ENCODE results near the gene MSI1. TPM values are rescaled to one million over a fixed set of nuclear protein-coding genes. Genes with fewer than 3 reads are reported as not detected.
A peak's percentile ranks its signal among the peaks of the same experiment; 100 is the strongest.

Gene MSI1
- total RNA-seq, 1 donor from 2014 or later = 127 TPM

DNA sequence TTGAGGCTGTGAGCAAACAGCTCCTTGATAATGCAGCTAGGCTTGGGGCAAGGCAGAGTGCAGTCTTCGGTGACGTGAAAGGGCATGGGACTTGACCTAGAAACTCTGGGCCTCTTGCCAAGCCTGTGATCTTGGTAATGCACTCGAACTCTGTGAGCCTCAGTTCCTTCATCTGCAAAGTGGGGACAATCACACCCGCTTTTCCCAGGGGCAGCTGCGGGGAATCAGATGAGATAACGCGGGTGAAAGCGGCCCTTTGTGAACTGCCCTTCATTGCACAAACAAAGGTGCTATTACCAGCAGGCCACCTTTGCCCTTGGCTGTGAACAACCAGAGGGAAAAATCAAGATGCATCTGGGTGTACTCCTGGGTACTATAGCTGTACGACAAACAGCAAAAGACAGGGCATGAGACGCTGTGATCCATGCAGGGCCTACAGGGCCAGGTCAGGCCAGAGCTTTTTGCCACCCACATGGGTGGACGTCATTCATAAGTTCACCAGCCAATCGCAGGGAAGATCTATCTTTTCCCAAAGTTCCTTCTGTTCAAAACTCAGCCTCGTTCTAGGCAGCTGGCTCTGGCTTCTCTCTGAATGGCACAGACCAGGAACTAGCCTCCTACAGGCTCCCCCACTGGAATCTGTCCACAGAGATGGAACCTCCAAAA is 3.2 kb downstream of the MSI1 start:
- DNase-seq (ENCODE audit: low spot score, unreplicated experiment) = no peak
- Mint-ChIP-seq H3K27me3 (peaks cover 12% of the 10 kb centered on the region), H3K4me1 (ENCODE audit: low read depth) (peaks cover 72% of the 10 kb centered on the region), H3K27ac (peak overlapping the region; percentile 97), H3K9me3 (ENCODE audit: low read depth) (no peaks in the 10 kb centered on the region), H3K4me3 (ENCODE audit: low read depth) (peak overlapping the region; percentile 88), H3K36me3 (ENCODE audit: insufficient read depth) (peaks cover 20% of the 10 kb centered on the region)
- no peak for TF ChIP-seq CTCF (IDR thresholded peaks at IDR 0.05; ENCODE audit: unreplicated experiment)

DNA sequence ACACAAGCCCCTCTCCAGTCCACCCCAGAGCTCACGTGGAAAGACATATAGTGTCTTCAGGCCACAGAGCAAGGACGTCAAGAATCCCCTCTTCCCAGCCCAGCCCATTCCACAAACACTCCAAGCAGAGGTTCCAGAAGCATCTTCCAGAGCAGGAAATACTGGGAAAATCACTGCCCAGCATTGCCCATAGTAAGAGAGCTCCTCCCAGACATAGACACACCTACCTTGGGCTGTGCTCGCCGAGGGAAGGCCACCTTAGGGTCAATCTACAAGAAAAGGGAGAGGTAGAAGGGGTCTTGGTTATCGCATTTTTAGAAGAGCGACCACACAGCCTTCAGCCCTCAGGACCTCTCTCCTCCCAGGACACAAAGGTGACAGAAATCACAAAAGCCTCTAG is 4.5 kb downstream of the MSI1 start:
- H3K27ac Mint-ChIP-seq = peak overlapping the region; percentile 98
- no peaks in the 10 kb centered on the region for H3K27me3 Mint-ChIP-seq
- DNase-seq (ENCODE audit: low spot score, unreplicated experiment) = no peak
- peak overlapping the region; percentile 5 for H3K4me3 Mint-ChIP-seq (ENCODE audit: low read depth)
- peaks cover 64% of the 10 kb centered on the region for H3K4me1 Mint-ChIP-seq (ENCODE audit: low read depth)
- H3K9me3 Mint-ChIP-seq (ENCODE audit: low read depth) = no peaks in the 10 kb centered on the region
- peaks cover 26% of the 10 kb centered on the region for H3K36me3 Mint-ChIP-seq (ENCODE audit: insufficient read depth)
- TF ChIP-seq CTCF (IDR thresholded peaks at IDR 0.05; ENCODE audit: unreplicated experiment) = no peak

- no peak for DNase-seq (ENCODE audit: low spot score, unreplicated experiment)
- Mint-ChIP-seq H3K9me3 (ENCODE audit: low read depth) (no peaks in the 10 kb centered on the region), H3K4me3 (ENCODE audit: low read depth) (peak overlapping the region; percentile 32), H3K4me1 (ENCODE audit: low read depth) (peaks cover 63% of the 10 kb centered on the region), H3K27me3 (no peaks in the 10 kb centered on the region), H3K36me3 (ENCODE audit: insufficient read depth) (peaks cover 28% of the 10 kb centered on the region), H3K27ac (peak overlapping the region; percentile 98)
- no peak for TF ChIP-seq CTCF (IDR thresholded peaks at IDR 0.05; ENCODE audit: unreplicated experiment)
Observed at GRCh38 chr12:120363274-120363855, 5.6 kb downstream of the MSI1 start.

- H3K9me3 Mint-ChIP-seq (ENCODE audit: low read depth) = no peaks in the 10 kb centered on the region
- H3K4me1 Mint-ChIP-seq (ENCODE audit: low read depth) = peaks cover 64% of the 10 kb centered on the region
- H3K36me3 Mint-ChIP-seq (ENCODE audit: insufficient read depth) = peaks cover 34% of the 10 kb centered on the region
- peak overlapping the region; percentile 98 for H3K27ac Mint-ChIP-seq
- TF ChIP-seq CTCF (IDR thresholded peaks at IDR 0.05; ENCODE audit: unreplicated experiment) = no peak
- H3K4me3 Mint-ChIP-seq (ENCODE audit: low read depth) = peak overlapping the region; percentile 70
- DNase-seq (ENCODE audit: low spot score, unreplicated experiment) = no peak
- H3K27me3 Mint-ChIP-seq = no peaks in the 10 kb centered on the region
Observed at GRCh38 chr12:120362516-120363273, 6.3 kb downstream of the MSI1 start.

DNA sequence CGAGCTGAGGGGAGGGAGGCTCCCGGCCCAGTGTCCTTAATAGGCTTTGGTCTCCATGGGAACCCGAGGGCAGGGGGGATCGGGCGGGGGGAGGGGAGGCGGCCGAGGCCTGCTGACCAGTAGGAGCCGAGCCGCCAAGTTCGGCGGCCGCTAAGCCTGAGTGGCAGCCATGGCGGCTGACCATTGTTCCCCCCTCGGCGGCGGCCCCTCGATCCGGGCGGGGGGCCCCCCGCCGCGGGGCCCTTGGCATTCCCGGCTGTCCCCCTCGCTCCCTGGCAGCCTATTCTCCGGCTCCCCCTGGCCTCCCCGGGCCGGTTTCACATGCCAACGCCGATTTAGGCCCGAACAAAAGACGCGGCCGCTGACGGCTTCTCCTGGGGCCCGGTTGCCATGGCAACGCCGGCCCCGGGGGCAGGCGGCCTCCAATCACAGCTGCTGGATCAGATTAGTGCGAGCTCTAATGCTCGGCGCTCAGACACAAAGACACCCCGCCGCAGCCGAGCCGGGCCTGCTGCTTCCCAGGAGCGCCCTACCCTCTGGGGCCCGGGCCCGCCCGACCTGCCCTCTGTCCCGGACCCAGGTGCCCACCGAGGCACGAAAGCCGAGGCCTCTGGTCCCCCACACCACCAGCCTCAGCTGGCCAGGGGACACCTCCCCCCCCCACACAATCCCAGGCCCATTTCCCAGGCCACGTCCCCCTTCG is 7.3 kb downstream of the MSI1 start:
- H3K9me3 Mint-ChIP-seq (ENCODE audit: low read depth) = no peaks in the 10 kb centered on the region
- no peaks in the 10 kb centered on the region for H3K27me3 Mint-ChIP-seq
- H3K4me3 Mint-ChIP-seq (ENCODE audit: low read depth) = peak overlapping the region; percentile 70
- no peak for TF ChIP-seq CTCF (IDR thresholded peaks at IDR 0.05; ENCODE audit: unreplicated experiment)
- peaks cover 54% of the 10 kb centered on the region for H3K4me1 Mint-ChIP-seq (ENCODE audit: low read depth)
- peak; percentile 87 for DNase-seq (ENCODE audit: low spot score, unreplicated experiment)
- H3K27ac Mint-ChIP-seq = peak overlapping the region; percentile 98
- peaks cover 36% of the 10 kb centered on the region for H3K36me3 Mint-ChIP-seq (ENCODE audit: insufficient read depth)

Data from progenitor cell of endocrine pancreas (in vitro differentiated cells).